Loucy (cell line): ENCODE measurements around the gene GSX2.

Experiments
- CTCF ChIP-seq: fragments of 200-600 bp; sonication (generic); conservative IDR thresholded peaks from 2 replicates; pipeline ENCODE4 v1.5.1; 2014; ENCODE audit warnings: mild to moderate bottlenecking, antibody characterized with exemption, low read length
- EZH2phosphoT487 ChIP-seq: fragments of 200-600 bp; IDR thresholded peaks from 2 replicates; pipeline ENCODE4 v1.6.1; 2018; ENCODE audit warnings: antibody characterized with exemption, mild to moderate bottlenecking, moderate library complexity, borderline replicate concordance

GRCh38 chr4:54098375-54098774, 1.6 kb upstream of the GSX2 start:
- TF ChIP-seq CTCF (no peak), EZH2phosphoT487 (no peak)
